ENCODE results near the gene RECQL5. TPM values are rescaled to one million over a fixed set of nuclear protein-coding genes. Genes with fewer than 3 reads are reported as not detected.

Gene RECQL5
- polyA plus RNA-seq, 1 of the 3 experiments (the other 2 are of a cell fraction), result 25.3 TPM

GRCh38 chr17:75624021-75624420 is 42.9 kb downstream of the RECQL5 start:
- Histone ChIP-seq H3K4me2 (no peak overlapping the region), H2AFZ (ENCODE audit: low read depth) (no peak overlapping the region), H4K20me1 (ENCODE audit: insufficient read depth) (no peaks in the 10 kb centered on the region), H3K36me3 (replicated peaks in 1 of 2; ENCODE audit: control insufficient read depth in 1 of 2, insufficient read depth in 2 of 2, low read length in 1 of 2) (peaks cover 0 to 21% of the 10 kb centered on the region in 2 experiments), H3K9me3 (no peaks in the 10 kb centered on the region), H3K9ac (no peak overlapping the region), H3K27ac (ENCODE audit: low read depth in 2 of 2, low read length in 1 of 2) (no peak overlapping the region), H3F3A (replicated peaks; ENCODE audit: insufficient read depth) (no peaks in the 10 kb centered on the region), H3K79me2 (ENCODE audit: insufficient read depth) (no peaks in the 10 kb centered on the region), H3K27me3 (ENCODE audit: insufficient read depth) (no peaks in the 10 kb centered on the region), H3K4me3 (ENCODE audit: low read depth in 2 of 2, low read length in 1 of 2) (no peak overlapping the region), H3K9me2 (no peaks in the 10 kb centered on the region), H3K4me1 (ENCODE audit: control insufficient read depth in 1 of 2, insufficient read depth in 2 of 2, low read depth in 1 of 2, low read length in 1 of 2) (peaks cover 0 to 33% of the 10 kb centered on the region in 2 experiments; a peak in 1 of 4 replicates)
- ChIA-PET CTCF (interaction anchor here (1.1 to 37.9 kb wide), 7 partner anchors 10 to 127 kb away, joined by 3 to 1370 read pairs (median 8); partner anchors contain the start of genes GALK1 and SMIM5), POLR2A (interaction anchor here (0.8 kb wide), 1 partner anchor 43 kb away, joined by 4 read pairs; the partner anchor contains the start of genes RECQL5 and SAP30BP)
- WGBS (ENCODE audit: low lambda C conversion rate), result 46% methylated on average over 11 of the region's 12 CpGs
- TF ChIP-seq POLR2AphosphoS5 (IDR thresholded peaks at IDR 0.05; ENCODE audit: low read depth, low read length) (0 out of 2 replicates have a peak, but pooled peaks have one; percentile 23), SMC3 (IDR thresholded peaks at IDR 0.05; ENCODE audit: low read depth, low read length) (no peak)
- DNase-seq, result no peak

- CTCF ChIA-PET, result interaction anchor here (1.2 to 37.9 kb wide), 5 partner anchors 12 to 128 kb away, joined by 3 to 1370 read pairs (median 43); partner anchors contain the start of genes GALK1 and SMIM5
Measured at GRCh38 chr17:75623386-75623785, 43.6 kb downstream of the RECQL5 start.

GRCh38 chr17:75622771-75623273 is 44.1 kb downstream of the RECQL5 start:
- no peak overlapping the region for H3K9ac ChIP-seq
- H2AFZ ChIP-seq (ENCODE audit: low read depth), result no peak overlapping the region
- 84% methylated on average over 15 of the region's 15 CpGs for WGBS (ENCODE audit: low lambda C conversion rate)
- no peak for DNase-seq
- no peaks in the 10 kb centered on the region for H3K79me2 ChIP-seq (ENCODE audit: insufficient read depth)
- H3K4me3 ChIP-seq (ENCODE audit: low read depth in 2 of 2, low read length in 1 of 2), result no peak overlapping the region
- no peaks in the 10 kb centered on the region for H3K9me2 ChIP-seq
- no peaks in the 10 kb centered on the region for H3K27me3 ChIP-seq (ENCODE audit: insufficient read depth)
- H3K9me3 ChIP-seq, result no peaks in the 10 kb centered on the region
- no peaks in the 10 kb centered on the region for H3F3A ChIP-seq (replicated peaks; ENCODE audit: insufficient read depth)
- ChIA-PET POLR2A (no interaction called here), CTCF (interaction anchor here (1.2 to 37.9 kb wide), 5 partner anchors 12 to 128 kb away, joined by 3 to 1370 read pairs (median 43); partner anchors contain the start of genes GALK1 and SMIM5)
- peaks cover 0 to 33% of the 10 kb centered on the region in 2 experiments; a peak in 1 of 4 replicates for H3K4me1 ChIP-seq (ENCODE audit: control insufficient read depth in 1 of 2, insufficient read depth in 2 of 2, low read depth in 1 of 2, low read length in 1 of 2)
- H4K20me1 ChIP-seq (ENCODE audit: insufficient read depth), result no peaks in the 10 kb centered on the region
- H3K27ac ChIP-seq (ENCODE audit: low read depth in 2 of 2, low read length in 1 of 2), result no peak overlapping the region
- no peak for TF ChIP-seq RAD21 (IDR thresholded peaks at IDR 0.05; ENCODE audit: low read length)
- no peak for TF ChIP-seq TCF12 (IDR thresholded peaks at IDR 0.05)
- no peak for TF ChIP-seq GATA2 (CRISPR knock-in tag; IDR thresholded peaks at IDR 0.05)
- no peak for TF ChIP-seq CHD2 (IDR thresholded peaks at IDR 0.05; ENCODE audit: low read length, partially characterized antibody)
- TF ChIP-seq NRF1 (IDR thresholded peaks at IDR 0.05; ENCODE audit: low read depth, low read length), result no peak
- TF ChIP-seq JUND (IDR thresholded peaks at IDR 0.05), result no peak
- peaks cover 0 to 9% of the 10 kb centered on the region in 2 experiments for H3K36me3 ChIP-seq (replicated peaks in 1 of 2; ENCODE audit: control insufficient read depth in 1 of 2, insufficient read depth in 2 of 2, low read length in 1 of 2)
- no peak overlapping the region for H3K4me2 ChIP-seq

More at GRCh38 chr17:75623386-75623785, 43.6 kb downstream of the RECQL5 start:
- no peak overlapping the region for H3K4me2 ChIP-seq
- WGBS (ENCODE audit: low lambda C conversion rate), result 83% methylated on average over 9 of the region's 9 CpGs
- POLR2A ChIA-PET, result interaction anchor here (0.8 kb wide), 1 partner anchor 44 kb away, joined by 4 read pairs; the partner anchor contains the start of genes RECQL5 and SAP30BP
- H3K9me2 ChIP-seq, result no peaks in the 10 kb centered on the region
- no peak overlapping the region for H3K27ac ChIP-seq (ENCODE audit: low read depth in 2 of 2, low read length in 1 of 2)
- TF ChIP-seq IRF3 (IDR thresholded peaks at IDR 0.05; ENCODE audit: low read depth, low read length) (no peak), NRF1 (IDR thresholded peaks at IDR 0.05; ENCODE audit: low read depth, low read length) (no peak), FOSL2 (IDR thresholded peaks at IDR 0.05; ENCODE audit: borderline replicate concordance, low read depth) (no peak), GABPA (IDR thresholded peaks at IDR 0.05; ENCODE audit: low read depth) (no peak), TAF1 (IDR thresholded peaks at IDR 0.05; ENCODE audit: borderline replicate concordance, low read depth, low read length) (no peak), MEF2A (IDR thresholded peaks at IDR 0.05; ENCODE audit: borderline replicate concordance, low read depth) (no peak), NFIC (IDR thresholded peaks at IDR 0.05; ENCODE audit: borderline replicate concordance) (no peak), JUND (IDR thresholded peaks at IDR 0.05) (no peak)
- peaks cover 0 to 33% of the 10 kb centered on the region in 2 experiments; a peak in 1 of 4 replicates for H3K4me1 ChIP-seq (ENCODE audit: control insufficient read depth in 1 of 2, insufficient read depth in 2 of 2, low read depth in 1 of 2, low read length in 1 of 2)
- peaks cover 0 to 15% of the 10 kb centered on the region in 2 experiments for H3K36me3 ChIP-seq (replicated peaks in 1 of 2; ENCODE audit: control insufficient read depth in 1 of 2, insufficient read depth in 2 of 2, low read length in 1 of 2)
- H3F3A ChIP-seq (replicated peaks; ENCODE audit: insufficient read depth), result no peaks in the 10 kb centered on the region
- no peaks in the 10 kb centered on the region for H3K9me3 ChIP-seq
- no peak overlapping the region for H2AFZ ChIP-seq (ENCODE audit: low read depth)
- no peak overlapping the region for H3K9ac ChIP-seq
- H4K20me1 ChIP-seq (ENCODE audit: insufficient read depth), result no peaks in the 10 kb centered on the region
- DNase-seq, result no peak
- H3K79me2 ChIP-seq (ENCODE audit: insufficient read depth), result no peaks in the 10 kb centered on the region
- no peak overlapping the region for H3K4me3 ChIP-seq (ENCODE audit: low read depth in 2 of 2, low read length in 1 of 2)
- H3K27me3 ChIP-seq (ENCODE audit: insufficient read depth), result no peaks in the 10 kb centered on the region
